MG63 (cell line): Measurements from ENCODE around the gene APBB2. TPM values are rescaled to one million over a fixed set of nuclear protein-coding genes. Genes with fewer than 3 reads are reported as not detected.
"Not testable (repeated sequence)": the region's sequence is repeated elsewhere in the genome, so short reads cannot be mapped to it uniquely, and the experiment has no call there.

Experiments used
- DNase-seq: peaks from one replicate; pipeline ENCODE4 v3.0.0-alpha.2; 2020
- H3K27me3 ChIP-seq: fragments of 250-450 bp; sonication (Bioruptor Pico); 2 replicates; pipeline ENCODE4 v1.5.1; 2020; ENCODE audit warnings: mild to moderate bottlenecking, moderate library complexity
- H3K36me3 ChIP-seq: fragments of 250-450 bp; sonication (Bioruptor Pico); 2 replicates; pipeline ENCODE4 v1.5.1; 2020; ENCODE audit warnings: mild to moderate bottlenecking, moderate library complexity
- H3K4me3 ChIP-seq: fragments of 250-450 bp; sonication (Bioruptor Pico); 2 replicates; pipeline ENCODE4 v1.5.1; 2020; ENCODE audit warnings: mild to moderate bottlenecking, moderate library complexity
- H3K9me3 ChIP-seq: fragments of 250-450 bp; sonication (Bioruptor Pico); 2 replicates; pipeline ENCODE4 v1.5.1; 2020; ENCODE audit warnings: mild to moderate bottlenecking, moderate library complexity
- total RNA-seq: library from RNA; depleted of rRNA; stranded (reverse); fragments of >200 nt; shearing (Covaris generic); gene quantifications from 2 replicates; pipeline ENCODE4 v1.2.3, GENCODE V29; 2014; ENCODE audit warnings: low replicate concordance

APBB2 gene
- total RNA-seq, 1 experiment from 2014 or later, result 36.1 TPM

DNA sequence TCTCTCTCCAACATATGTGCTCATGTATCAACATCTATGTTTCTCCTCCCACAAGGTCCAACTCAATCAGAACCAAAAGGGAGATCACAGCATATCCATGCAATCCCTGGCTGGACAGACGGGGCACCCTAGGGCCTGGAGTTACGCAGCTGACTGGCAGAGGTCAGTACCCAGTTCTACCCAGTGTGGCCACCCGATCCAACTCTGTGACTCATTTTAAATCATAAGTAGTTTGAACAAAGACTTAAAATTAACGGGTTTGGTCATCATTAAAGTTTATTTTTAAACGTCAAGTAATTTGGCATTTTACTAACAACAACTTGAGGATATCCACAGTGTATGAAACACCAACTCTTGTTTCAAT is 59.5 kb downstream of the APBB2 start:
- Histone ChIP-seq H3K36me3 (no peaks in the 10 kb centered on the region), H3K9me3 (no peaks in the 10 kb centered on the region), H3K27me3 (no peaks in the 10 kb centered on the region), H3K4me3 (0 out of 2 replicates have a peak overlapping the region, but pooled peaks have one; percentile 6)
- DNase-seq, result peak; percentile 77

DNA sequence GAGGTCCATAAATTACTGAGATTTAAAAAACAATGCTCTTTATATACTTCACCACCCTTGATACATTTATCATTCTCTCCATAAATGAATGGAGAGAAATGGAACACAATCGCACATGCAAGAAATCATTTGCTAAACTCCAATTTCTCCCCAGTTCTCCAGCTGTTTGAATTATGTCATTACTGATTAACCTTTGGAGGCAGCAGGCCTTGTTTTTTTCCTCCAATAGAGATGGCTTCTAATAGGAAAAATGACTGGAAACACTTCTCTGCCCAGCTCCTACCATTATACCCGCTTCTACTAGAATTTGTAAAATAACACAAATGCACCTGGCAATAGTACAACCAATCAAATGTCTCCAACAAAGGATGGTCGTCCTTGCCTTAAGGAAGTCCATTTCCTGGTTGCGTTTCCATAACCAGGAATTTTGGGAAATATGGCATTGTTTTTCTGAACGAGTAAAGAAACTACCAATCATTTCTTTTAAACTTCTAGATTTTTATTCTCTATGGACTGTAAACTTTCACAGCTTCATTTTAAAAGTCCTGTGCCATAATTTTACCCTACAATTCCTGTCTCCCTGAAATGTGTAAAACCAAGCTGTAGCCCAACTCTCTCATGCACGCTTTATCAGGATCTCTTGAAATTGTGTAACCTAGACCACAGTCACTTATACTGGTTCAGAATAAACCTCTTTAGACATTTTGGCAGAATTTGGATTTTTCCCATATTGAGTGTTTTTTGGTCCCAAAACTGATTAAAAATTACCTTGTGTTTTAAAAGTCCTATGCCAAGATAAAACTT is 60.1 kb downstream of the APBB2 start:
- Histone ChIP-seq H3K27me3 (no peaks in the 10 kb centered on the region), H3K9me3 (no peaks in the 10 kb centered on the region), H3K36me3 (no peaks in the 10 kb centered on the region), H3K4me3 (no peak overlapping the region)
- DNase-seq, result no peak

GRCh38 chr4:41150401-41150800 is 63.9 kb downstream of the APBB2 start:
- H3K36me3 ChIP-seq, result no peaks in the 10 kb centered on the region
- H3K27me3 ChIP-seq, result no peaks in the 10 kb centered on the region
- H3K9me3 ChIP-seq, result no peaks in the 10 kb centered on the region
- DNase-seq, result no peak
- no peak overlapping the region for H3K4me3 ChIP-seq

DNA sequence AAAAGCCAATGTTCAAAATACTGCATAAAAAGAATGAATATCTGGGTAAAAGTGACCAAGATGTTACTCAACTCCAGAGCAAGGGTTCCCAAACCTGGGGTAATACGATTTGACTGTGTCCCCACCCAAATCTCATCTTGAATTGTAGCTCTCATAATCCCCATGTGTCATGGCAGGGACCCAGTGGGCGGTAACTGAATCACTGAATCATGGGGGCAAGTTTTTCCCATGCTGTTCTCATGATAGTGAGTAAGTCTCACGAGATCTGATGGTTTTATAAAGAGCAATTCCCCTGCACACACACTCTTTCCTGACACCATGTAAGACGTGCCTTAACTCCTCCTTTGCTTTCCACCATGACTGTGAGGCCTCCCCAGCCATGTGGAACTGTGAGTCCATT is 64.8 kb downstream of the APBB2 start:
- H3K27me3 ChIP-seq, H3K36me3 ChIP-seq, H3K4me3 ChIP-seq, DNase-seq, H3K9me3 ChIP-seq: not testable (repeated sequence)

DNA sequence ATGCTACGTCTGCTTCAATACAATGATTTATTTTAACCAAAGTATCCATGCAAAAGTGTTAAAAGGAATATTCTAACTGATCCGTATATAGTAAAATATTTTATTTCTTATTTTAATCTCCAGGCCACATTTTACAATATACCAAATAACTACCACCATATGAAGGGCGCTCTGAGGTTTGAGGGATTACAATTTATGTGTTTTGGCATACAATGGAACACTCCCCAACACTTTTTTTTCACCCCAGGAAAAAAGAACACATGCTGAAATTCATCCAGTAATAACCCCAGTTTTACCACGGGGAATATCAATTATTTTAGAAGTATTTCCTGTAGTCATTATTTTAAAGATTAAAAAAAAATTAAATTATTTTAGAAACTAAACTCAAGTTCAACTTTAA is 65.4 kb downstream of the APBB2 start:
- Histone ChIP-seq H3K4me3 (no peak overlapping the region), H3K36me3 (no peaks in the 10 kb centered on the region), H3K27me3 (no peaks in the 10 kb centered on the region), H3K9me3 (no peaks in the 10 kb centered on the region)
- no peak for DNase-seq

GRCh38 chr4:41148292-41148691 is 66.0 kb downstream of the APBB2 start:
- Histone ChIP-seq H3K27me3 (no peaks in the 10 kb centered on the region), H3K9me3 (no peaks in the 10 kb centered on the region), H3K4me3 (no peak overlapping the region), H3K36me3 (no peaks in the 10 kb centered on the region)
- no peak for DNase-seq

DNA sequence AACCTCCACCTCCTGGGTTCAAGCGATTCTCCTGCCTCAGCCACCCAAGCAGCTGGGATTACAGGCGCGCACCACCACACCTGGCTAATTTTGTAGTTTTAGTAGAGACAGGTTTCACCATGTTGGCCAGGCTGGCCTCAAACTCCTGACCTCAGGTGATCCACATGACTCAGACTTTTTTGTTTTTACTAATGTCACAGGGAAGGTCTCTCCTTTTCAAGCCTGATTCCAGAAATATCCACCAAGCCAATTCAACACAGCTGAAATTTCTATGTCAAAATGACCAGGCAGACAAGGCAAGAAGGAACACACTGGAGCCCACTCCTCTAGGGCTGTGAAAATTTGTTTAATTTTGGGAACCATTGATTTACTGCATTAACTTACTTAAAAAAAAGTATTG is 66.8 kb downstream of the APBB2 start:
- H3K4me3 ChIP-seq, H3K36me3 ChIP-seq, H3K27me3 ChIP-seq, H3K9me3 ChIP-seq, DNase-seq: not testable (repeated sequence)

- H3K9me3 ChIP-seq, result no peaks in the 10 kb centered on the region
- H3K36me3 ChIP-seq, result no peaks in the 10 kb centered on the region
- no peaks in the 10 kb centered on the region for H3K27me3 ChIP-seq
- no peak overlapping the region for H3K4me3 ChIP-seq
- DNase-seq, result peak; percentile 42
Observed at GRCh38 chr4:41146716-41147506, 67.4 kb downstream of the APBB2 start.

- no peak overlapping the region for H3K4me3 ChIP-seq
Observed at GRCh38 chr4:41146196-41146595, 68.1 kb downstream of the APBB2 start.

DNA sequence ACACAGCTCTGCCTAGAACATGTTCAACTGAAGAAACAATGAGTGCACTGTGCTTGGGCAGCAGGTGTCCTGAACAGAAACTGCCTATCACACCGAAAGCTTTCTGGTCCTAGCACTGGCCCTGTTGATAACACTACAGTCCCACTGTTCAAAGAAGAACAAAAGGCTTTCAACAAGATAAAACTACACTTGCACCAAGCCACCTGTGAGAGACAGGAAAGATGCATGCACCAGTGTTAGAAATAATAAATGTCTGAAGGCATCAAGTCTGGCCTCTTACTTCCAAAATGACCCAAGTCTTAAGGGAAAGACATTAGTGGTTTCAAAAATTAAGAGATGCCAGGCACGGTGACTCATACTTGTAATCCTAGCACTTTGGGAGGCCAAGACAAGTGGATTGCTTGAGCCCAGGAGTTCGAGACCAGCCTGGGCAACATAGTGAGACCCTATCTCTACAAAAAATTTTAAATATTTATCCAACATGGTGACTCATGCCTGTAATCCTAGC is 68.7 kb downstream of the APBB2 start:
- Histone ChIP-seq H3K4me3 (no peak overlapping the region), H3K36me3 (peaks cover 5% of the 10 kb centered on the region; the same call in 1 of the 2 replicates), H3K27me3 (no peaks in the 10 kb centered on the region), H3K9me3 (no peaks in the 10 kb centered on the region)
- peak; percentile 34 for DNase-seq

More at GRCh38 chr4:41146196-41146595, 68.1 kb downstream of the APBB2 start:
- H3K27me3 ChIP-seq, result no peaks in the 10 kb centered on the region
- H3K9me3 ChIP-seq, result no peaks in the 10 kb centered on the region
- no peak for DNase-seq
- peaks cover 4% of the 10 kb centered on the region; the same call in 1 of the 2 replicates for H3K36me3 ChIP-seq

DNA sequence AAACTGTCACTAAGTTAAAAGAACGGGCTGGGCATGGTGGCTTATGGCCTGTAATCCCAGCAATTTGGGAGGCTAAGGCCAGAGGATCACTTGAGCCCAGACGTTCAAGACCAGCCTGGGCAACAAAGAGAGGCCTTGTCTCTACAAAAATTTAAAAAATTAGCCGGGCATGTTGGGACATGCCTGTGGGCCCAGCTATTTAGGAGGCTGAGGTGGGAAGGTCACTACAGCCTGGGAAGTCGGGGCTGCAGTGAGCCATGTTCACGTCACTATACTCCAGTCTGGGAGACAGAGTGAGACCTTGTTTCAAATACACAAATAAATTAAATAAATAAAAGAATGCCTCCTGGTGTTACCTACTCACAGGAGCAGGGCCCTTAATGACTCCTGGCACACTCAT is 69.5 kb downstream of the APBB2 start:
- Histone ChIP-seq H3K36me3 (peaks cover 5% of the 10 kb centered on the region; the same call in 1 of the 2 replicates), H3K4me3 (no peak overlapping the region), H3K9me3 (no peaks in the 10 kb centered on the region), H3K27me3 (no peaks in the 10 kb centered on the region)
- no peak for DNase-seq

- Histone ChIP-seq H3K4me3 (no peak overlapping the region), H3K9me3 (no peaks in the 10 kb centered on the region), H3K27me3 (no peaks in the 10 kb centered on the region), H3K36me3 (peaks cover 6% of the 10 kb centered on the region)
- no peak for DNase-seq
Observed at GRCh38 chr4:41144040-41144379, 70.3 kb downstream of the APBB2 start.

- Histone ChIP-seq H3K9me3 (peaks cover 4% of the 10 kb centered on the region; the same call in 1 of the 2 replicates), H3K36me3 (peaks cover 10% of the 10 kb centered on the region), H3K4me3 (no peak overlapping the region), H3K27me3 (no peaks in the 10 kb centered on the region)
- peak; percentile 68 for DNase-seq
Observed at GRCh38 chr4:41143311-41144039, 70.9 kb downstream of the APBB2 start.

- Histone ChIP-seq H3K36me3 (peaks cover 10% of the 10 kb centered on the region), H3K27me3 (no peaks in the 10 kb centered on the region), H3K4me3 (no peak overlapping the region), H3K9me3 (peaks cover 6% of the 10 kb centered on the region; the same call in 1 of the 2 replicates)
- peak; percentile 54 for DNase-seq
Observed at GRCh38 chr4:41142376-41143310, 71.7 kb downstream of the APBB2 start.

- peaks cover 10% of the 10 kb centered on the region for H3K36me3 ChIP-seq
- no peak overlapping the region for H3K4me3 ChIP-seq
- no peaks in the 10 kb centered on the region for H3K27me3 ChIP-seq
- H3K9me3 ChIP-seq, result peaks cover 6% of the 10 kb centered on the region; the same call in 1 of the 2 replicates
- DNase-seq, result peak; percentile 46
Observed at GRCh38 chr4:41141900-41142299, 72.4 kb downstream of the APBB2 start.

DNA sequence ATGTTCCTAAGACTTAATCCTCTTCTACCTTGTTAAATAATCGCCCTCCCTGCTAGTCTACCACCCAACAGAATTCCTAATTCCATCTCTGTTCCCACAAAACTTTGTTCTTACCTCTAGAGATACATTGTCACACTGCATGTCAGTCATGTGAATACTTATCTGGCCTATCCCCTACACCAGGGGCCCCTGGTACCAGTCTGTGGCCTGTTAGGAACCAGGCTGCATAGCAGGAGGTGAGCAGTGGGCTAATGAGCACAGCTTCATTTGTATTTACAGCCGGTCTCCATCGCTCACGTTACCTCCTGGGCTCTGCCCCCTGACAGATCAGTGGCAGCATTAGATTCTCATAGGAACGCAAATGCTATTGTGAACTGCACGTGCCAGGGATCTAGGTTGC is 73.9 kb downstream of the APBB2 start:
- H3K27me3 ChIP-seq, result no peaks in the 10 kb centered on the region

More for the DNA sequence above, 73.9 kb downstream of the APBB2 start:
- H3K4me3 ChIP-seq, result no peak overlapping the region
- no peak for DNase-seq
- H3K36me3 ChIP-seq, result peaks cover 10% of the 10 kb centered on the region
- H3K9me3 ChIP-seq, result peaks cover 6% of the 10 kb centered on the region; the same call in 1 of the 2 replicates
